Activated T-helper 1 cell treated with anti-CD3 and anti-CD28 coated beads, Interleukin-12 subunit alpha, Interleukin-12 subunit beta, Interleukin-2, Interleukin-4 antibody, amounts not matched to agents 30 ng/mL and 10 ng/mL and 1 ng/mL, durations not matched to agents 14 hours and 24 hours and 36 hours (primary cell): ENCODE measurements around the gene CYP19A1. TPM values are rescaled to one million over a fixed set of nuclear protein-coding genes. Genes with fewer than 3 reads are reported as not detected.

Source experiments
- DNase-seq: peaks from one replicate; pipeline ENCODE4 v3.0.0; 2021; ENCODE audit warnings: low spot score
- H3K27ac Mint-ChIP-seq: one replicate; pipeline ENCODE4 v1.8.0; 2021; ENCODE audit warnings: mild to moderate bottlenecking, mixed read lengths
- H3K27me3 Mint-ChIP-seq: one replicate; pipeline ENCODE4 v1.8.0; 2022; ENCODE audit warnings: mild to moderate bottlenecking, moderate library complexity, mixed read lengths; ENCODE audit not compliant: insufficient read depth
- H3K36me3 Mint-ChIP-seq: one replicate; pipeline ENCODE4 v1.8.0; 2021; ENCODE audit warnings: low read depth, mixed read lengths
- H3K4me1 Mint-ChIP-seq: one replicate; pipeline ENCODE4 v1.8.0; 2021; ENCODE audit warnings: low read depth, mixed read lengths
- H3K4me3 Mint-ChIP-seq: one replicate; pipeline ENCODE4 v1.8.0; 2021; ENCODE audit warnings: mild to moderate bottlenecking, moderate library complexity, mixed read lengths
- H3K9me3 Mint-ChIP-seq: one replicate; pipeline ENCODE4 v1.8.0; 2021; ENCODE audit warnings: mixed read lengths
- intact Hi-C: fragments of 100-400 bp; cut with micrococcal nuclease; formaldehyde crosslinking; loops from one replicate; pipeline ENCODE4 v1.15.1; 2024
- total RNA-seq: library from RNA; stranded (reverse); gene quantifications from 2 replicates; pipeline ENCODE4 v1.2.3, GENCODE V29; 2022

Gene CYP19A1
- total RNA-seq, 1 donor from 2014 or later: 0.23 TPM

DNA sequence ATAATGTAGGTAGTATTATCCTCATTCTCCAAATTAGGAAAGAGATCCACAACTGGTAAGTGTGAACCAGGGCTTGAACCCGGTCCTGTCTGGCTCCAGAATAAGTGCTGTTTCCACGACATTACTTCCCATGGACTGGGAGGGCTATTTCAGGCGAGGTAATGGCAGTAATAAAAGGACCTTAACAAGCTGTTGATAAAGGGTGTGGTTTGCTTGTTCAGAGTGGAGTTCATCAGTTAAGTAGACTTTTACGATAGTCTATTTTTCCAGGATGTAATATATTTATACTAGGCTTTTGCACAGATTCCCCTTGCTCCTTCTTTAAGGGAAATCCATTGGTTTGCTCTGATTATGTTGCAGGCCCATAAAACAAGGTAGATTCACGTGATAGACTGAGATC is 155.3 kb downstream of the CYP19A1 start:
- Mint-ChIP-seq H3K27ac (no peak overlapping the region), H3K27me3 (no peaks in the 10 kb centered on the region), H3K4me1 (no peaks in the 10 kb centered on the region), H3K36me3 (no peaks in the 10 kb centered on the region), H3K9me3 (no peaks in the 10 kb centered on the region), H3K4me3 (no peak overlapping the region)
- no peak for DNase-seq
- intact Hi-C loops: no loop called here

GRCh38 chr15:51181905-51182304 is 156.5 kb downstream of the CYP19A1 start:
- Mint-ChIP-seq H3K4me1 (no peaks in the 10 kb centered on the region), H3K36me3 (no peaks in the 10 kb centered on the region), H3K27ac (no peak overlapping the region), H3K4me3 (no peak overlapping the region), H3K27me3 (no peaks in the 10 kb centered on the region), H3K9me3 (no peaks in the 10 kb centered on the region)
- intact Hi-C loops: no loop called here
- DNase-seq: no peak

- no peaks in the 10 kb centered on the region for H3K9me3 Mint-ChIP-seq
- no peaks in the 10 kb centered on the region for H3K27me3 Mint-ChIP-seq
- intact Hi-C loops: no loop called here
- H3K4me3 Mint-ChIP-seq: no peak overlapping the region
- DNase-seq: no peak
- H3K27ac Mint-ChIP-seq: no peak overlapping the region
- H3K4me1 Mint-ChIP-seq: no peaks in the 10 kb centered on the region
- H3K36me3 Mint-ChIP-seq: no peaks in the 10 kb centered on the region
Observed at GRCh38 chr15:51181221-51181620, 157.2 kb downstream of the CYP19A1 start.

- Mint-ChIP-seq H3K4me1 (no peaks in the 10 kb centered on the region), H3K4me3 (no peak overlapping the region), H3K36me3 (no peaks in the 10 kb centered on the region), H3K27me3 (no peaks in the 10 kb centered on the region), H3K27ac (no peak overlapping the region), H3K9me3 (no peaks in the 10 kb centered on the region)
- intact Hi-C loops: no loop called here
- DNase-seq: no peak
Observed at GRCh38 chr15:51180534-51180933, 157.9 kb downstream of the CYP19A1 start.

- intact Hi-C loops: no loop called here
- DNase-seq: no peak
- Mint-ChIP-seq H3K4me1 (no peaks in the 10 kb centered on the region), H3K36me3 (no peaks in the 10 kb centered on the region), H3K9me3 (no peaks in the 10 kb centered on the region), H3K4me3 (no peak overlapping the region), H3K27me3 (no peaks in the 10 kb centered on the region), H3K27ac (no peak overlapping the region)
Observed at GRCh38 chr15:51180011-51180410, 158.4 kb downstream of the CYP19A1 start.

- intact Hi-C loops: no loop called here
- Mint-ChIP-seq H3K4me3 (no peak overlapping the region), H3K27me3 (peaks cover 11% of the 10 kb centered on the region), H3K36me3 (no peaks in the 10 kb centered on the region), H3K4me1 (no peaks in the 10 kb centered on the region), H3K27ac (no peak overlapping the region), H3K9me3 (no peaks in the 10 kb centered on the region)
- DNase-seq: no peak
Observed at GRCh38 chr15:51172193-51172592, 166.2 kb downstream of the CYP19A1 start.

DNA sequence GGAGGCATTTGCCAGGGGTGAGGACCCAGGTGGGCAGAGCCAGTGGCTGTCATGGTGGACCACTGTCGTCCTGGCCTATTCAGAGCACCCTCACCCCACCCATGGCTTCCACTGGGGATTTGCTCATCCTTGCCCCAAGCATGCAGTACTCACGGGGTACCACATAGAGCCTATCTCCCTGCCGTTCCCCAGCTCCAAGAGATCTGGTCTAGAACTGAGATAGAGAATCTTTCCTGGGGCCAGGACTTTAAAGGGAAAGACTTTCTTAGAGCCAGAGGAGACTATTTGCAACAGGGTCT is 166.8 kb downstream of the CYP19A1 start:
- Mint-ChIP-seq H3K36me3 (no peaks in the 10 kb centered on the region), H3K4me3 (no peak overlapping the region), H3K4me1 (no peaks in the 10 kb centered on the region), H3K27ac (no peak overlapping the region), H3K9me3 (no peaks in the 10 kb centered on the region), H3K27me3 (peaks cover 11% of the 10 kb centered on the region)
- no peak for DNase-seq
- intact Hi-C loops: no loop called here

DNA sequence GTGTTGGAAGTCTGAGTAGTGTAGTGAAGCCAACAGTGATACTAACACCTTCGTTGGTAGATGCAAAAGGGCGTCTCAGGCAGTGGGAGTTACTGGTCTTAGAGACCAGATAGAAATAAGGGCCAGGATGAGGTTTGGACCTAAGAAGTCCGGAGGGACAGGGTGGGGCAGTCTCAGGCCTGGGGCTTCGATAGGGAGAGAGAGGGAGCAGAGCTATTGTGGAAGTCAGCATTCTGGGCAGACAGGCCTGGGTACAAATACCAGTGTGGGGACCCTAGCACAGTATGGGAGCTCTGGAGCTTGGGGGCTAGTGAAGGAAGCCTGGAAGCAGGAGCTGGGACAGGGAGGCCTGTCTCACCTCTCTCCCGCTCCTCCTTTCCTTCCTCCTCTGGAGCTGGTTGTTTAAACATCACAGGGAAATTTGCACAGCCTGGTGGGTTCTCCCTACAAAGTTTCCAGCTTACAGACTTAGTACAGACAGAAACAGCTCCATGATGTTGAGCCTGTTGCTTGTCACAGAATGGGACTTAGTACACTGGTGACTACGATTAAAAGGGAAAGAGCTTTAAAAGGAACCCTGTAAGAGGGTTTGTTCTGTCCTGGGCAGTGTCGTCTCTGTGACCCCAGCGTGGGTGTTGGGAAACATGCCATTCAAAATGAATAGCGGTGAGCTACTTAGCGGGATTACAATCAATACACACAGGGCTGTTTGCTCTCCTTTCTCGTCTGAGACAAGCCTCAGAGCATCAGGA is 167.3 kb downstream of the CYP19A1 start:
- H3K36me3 Mint-ChIP-seq: no peaks in the 10 kb centered on the region

GRCh38 chr15:51168700-51169099 is 169.7 kb downstream of the CYP19A1 start:
- Mint-ChIP-seq H3K9me3 (no peaks in the 10 kb centered on the region), H3K4me1 (no peaks in the 10 kb centered on the region), H3K4me3 (no peak overlapping the region), H3K27ac (no peak overlapping the region), H3K27me3 (peaks cover 14% of the 10 kb centered on the region), H3K36me3 (no peaks in the 10 kb centered on the region)
- no peak for DNase-seq
- intact Hi-C loops: no loop called here

More for the DNA sequence above, 167.3 kb downstream of the CYP19A1 start:
- DNase-seq: no peak
- H3K27me3 Mint-ChIP-seq: peaks cover 11% of the 10 kb centered on the region
- H3K27ac Mint-ChIP-seq: no peak overlapping the region
- intact Hi-C loops: no loop called here
- no peaks in the 10 kb centered on the region for H3K4me1 Mint-ChIP-seq
- H3K9me3 Mint-ChIP-seq: no peaks in the 10 kb centered on the region
- no peak overlapping the region for H3K4me3 Mint-ChIP-seq

DNA sequence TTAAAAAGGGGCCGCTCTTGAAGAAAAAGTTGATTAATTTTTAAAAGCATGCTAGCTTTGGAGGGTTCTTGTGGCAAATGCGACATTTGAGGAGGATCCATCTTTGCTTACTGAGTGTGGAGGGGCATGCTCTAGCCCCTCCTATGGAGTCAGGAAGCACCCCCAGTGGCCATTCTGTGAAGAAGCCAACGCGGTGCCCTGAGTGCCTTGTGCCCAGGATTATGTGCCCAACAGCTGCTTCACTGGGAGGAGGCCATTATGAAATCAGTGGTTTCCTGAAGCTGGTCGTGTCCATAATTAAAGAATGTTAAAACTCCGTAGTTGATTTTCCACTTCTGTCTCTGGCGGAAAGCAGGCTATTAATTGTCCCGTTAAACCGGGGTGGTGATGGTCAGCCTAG is 174.6 kb downstream of the CYP19A1 start:
- intact Hi-C loops: loop anchor here (1.0 kb wide), 4 partner anchors 28 to 335 kb away; no protein-coding TSS in a partner anchor
- Mint-ChIP-seq H3K4me3 (no peak overlapping the region), H3K27me3 (peaks cover 12% of the 10 kb centered on the region), H3K9me3 (no peaks in the 10 kb centered on the region), H3K27ac (no peak overlapping the region), H3K4me1 (peaks cover 10% of the 10 kb centered on the region), H3K36me3 (no peaks in the 10 kb centered on the region)
- DNase-seq: no peak

DNA sequence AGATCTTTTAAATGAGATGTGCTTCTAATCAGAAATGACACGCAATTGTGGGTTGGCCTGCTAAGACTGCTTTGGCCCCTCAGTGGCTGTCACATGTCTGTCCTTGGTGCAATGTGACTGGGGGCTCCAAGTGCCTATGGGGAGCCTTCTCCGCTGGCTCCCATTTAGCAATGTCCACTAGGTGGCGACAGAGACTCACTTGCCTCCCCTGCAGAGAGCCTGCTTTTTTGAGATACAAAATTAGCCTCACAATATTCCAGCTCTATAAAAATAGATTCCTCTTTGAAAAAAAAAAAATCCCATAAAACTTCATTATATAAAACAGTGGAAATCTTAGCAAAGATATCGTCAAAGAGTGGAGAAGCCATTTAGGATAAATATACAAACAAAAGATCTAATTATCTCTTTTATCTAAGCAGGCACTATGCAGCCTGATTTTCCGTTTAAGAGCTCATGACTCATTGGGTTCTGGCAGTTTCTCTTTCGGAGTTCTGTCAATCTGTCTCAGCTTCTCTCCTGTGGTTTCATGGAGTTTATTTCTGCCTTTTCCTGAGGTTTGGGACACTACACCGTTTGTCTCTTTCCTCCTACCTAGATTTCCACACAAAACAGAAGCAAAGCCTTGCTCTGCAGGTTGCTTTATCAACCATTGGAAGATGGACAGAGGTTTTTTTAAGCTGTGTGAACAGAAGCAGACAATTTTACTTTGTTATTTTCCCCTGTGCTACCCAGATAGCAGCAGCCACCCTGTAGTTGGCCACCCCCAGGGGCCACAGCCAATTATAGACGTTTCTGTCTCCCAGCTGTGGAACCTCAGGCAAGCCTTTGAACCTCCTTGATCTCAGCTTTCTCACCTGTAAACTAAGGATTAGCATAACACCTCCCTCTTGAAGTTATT is 175.3 kb downstream of the CYP19A1 start:
- peaks cover 10% of the 10 kb centered on the region for H3K4me1 Mint-ChIP-seq
- H3K27me3 Mint-ChIP-seq: peaks cover 11% of the 10 kb centered on the region
- intact Hi-C loops: loop anchor here (1.0 kb wide), 4 partner anchors 29 to 336 kb away; no protein-coding TSS in a partner anchor
- H3K9me3 Mint-ChIP-seq: no peaks in the 10 kb centered on the region
- peak; percentile 42 for DNase-seq
- H3K27ac Mint-ChIP-seq: no peak overlapping the region
- no peaks in the 10 kb centered on the region for H3K36me3 Mint-ChIP-seq
- H3K4me3 Mint-ChIP-seq: no peak overlapping the region

GRCh38 chr15:51161491-51162220 is 176.7 kb downstream of the CYP19A1 start:
- Mint-ChIP-seq H3K4me1 (peaks cover 10% of the 10 kb centered on the region), H3K27ac (no peak overlapping the region), H3K36me3 (no peaks in the 10 kb centered on the region), H3K4me3 (no peak overlapping the region), H3K9me3 (no peaks in the 10 kb centered on the region), H3K27me3 (peaks cover 17% of the 10 kb centered on the region)
- no peak for DNase-seq
- intact Hi-C loops: no loop called here

DNA sequence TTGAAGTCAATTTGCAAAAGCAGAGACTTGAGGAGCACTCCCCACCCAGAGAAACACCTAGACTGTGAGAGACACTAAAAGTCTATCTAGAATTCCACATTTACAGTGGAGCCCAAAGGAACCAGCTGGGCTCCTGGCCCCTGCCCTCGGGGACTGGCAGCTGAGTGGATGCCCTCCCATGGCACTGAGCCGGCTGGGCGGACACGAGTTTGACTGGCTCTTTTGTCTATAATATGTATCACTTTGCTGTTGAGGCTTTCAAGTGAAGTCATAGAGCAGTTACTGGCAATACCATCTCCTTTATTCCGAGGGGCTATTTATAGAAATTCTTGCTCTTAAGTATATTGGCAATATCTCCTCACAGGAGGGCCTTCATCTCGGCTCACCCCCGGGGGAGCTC is 177.9 kb downstream of the CYP19A1 start:
- Mint-ChIP-seq H3K4me3 (no peak overlapping the region), H3K9me3 (no peaks in the 10 kb centered on the region), H3K27me3 (peaks cover 16% of the 10 kb centered on the region), H3K27ac (no peak overlapping the region), H3K4me1 (peaks cover 10% of the 10 kb centered on the region), H3K36me3 (no peaks in the 10 kb centered on the region)
- intact Hi-C loops: no loop called here
- no peak for DNase-seq
